ENCODE data around the gene GRID1.

DNA sequence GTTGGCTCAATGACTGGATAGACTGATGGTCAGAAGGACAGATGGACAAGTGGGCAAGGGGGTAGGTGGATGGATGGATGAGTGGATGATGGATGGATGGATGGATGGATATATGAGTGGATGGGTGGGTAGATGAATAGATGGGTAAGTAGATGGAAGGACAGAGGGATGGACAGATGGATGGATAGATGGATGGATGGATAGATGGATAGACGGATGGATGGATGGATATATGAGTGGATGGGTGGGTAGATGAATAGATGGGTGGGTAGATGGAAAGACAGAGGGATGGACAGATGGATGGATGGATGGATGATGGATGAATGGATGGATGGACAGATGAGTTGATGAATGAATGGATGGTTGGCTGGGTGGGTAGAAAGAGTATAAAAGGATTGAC lies 119.5 kb downstream of the GRID1 start:
- TF ChIP-seq CTCF (IDR thresholded peaks at IDR 0.05) (no peak), ZFX (IDR thresholded peaks at IDR 0.05; ENCODE audit: borderline replicate concordance) (no peak)

All from 22Rv1 (cell line).